B cell (primary cell): ENCODE results near the gene ETV3.

Experiments
- CTCF ChIP-seq: fragments of 200-600 bp; IDR thresholded peaks from one replicate; pipeline ENCODE4 v1.8.0; 2022; ENCODE audit warnings: antibody characterized with exemption, mild to moderate bottlenecking
- EZH2 ChIP-seq: IDR thresholded peaks from 2 replicates; pipeline ENCODE4 v1.6.1; 2012; ENCODE audit warnings: borderline replicate concordance, low read depth, mild to moderate bottlenecking, moderate library complexity, low read length; ENCODE audit not compliant: insufficient read depth, poor library complexity, severe bottlenecking

DNA sequence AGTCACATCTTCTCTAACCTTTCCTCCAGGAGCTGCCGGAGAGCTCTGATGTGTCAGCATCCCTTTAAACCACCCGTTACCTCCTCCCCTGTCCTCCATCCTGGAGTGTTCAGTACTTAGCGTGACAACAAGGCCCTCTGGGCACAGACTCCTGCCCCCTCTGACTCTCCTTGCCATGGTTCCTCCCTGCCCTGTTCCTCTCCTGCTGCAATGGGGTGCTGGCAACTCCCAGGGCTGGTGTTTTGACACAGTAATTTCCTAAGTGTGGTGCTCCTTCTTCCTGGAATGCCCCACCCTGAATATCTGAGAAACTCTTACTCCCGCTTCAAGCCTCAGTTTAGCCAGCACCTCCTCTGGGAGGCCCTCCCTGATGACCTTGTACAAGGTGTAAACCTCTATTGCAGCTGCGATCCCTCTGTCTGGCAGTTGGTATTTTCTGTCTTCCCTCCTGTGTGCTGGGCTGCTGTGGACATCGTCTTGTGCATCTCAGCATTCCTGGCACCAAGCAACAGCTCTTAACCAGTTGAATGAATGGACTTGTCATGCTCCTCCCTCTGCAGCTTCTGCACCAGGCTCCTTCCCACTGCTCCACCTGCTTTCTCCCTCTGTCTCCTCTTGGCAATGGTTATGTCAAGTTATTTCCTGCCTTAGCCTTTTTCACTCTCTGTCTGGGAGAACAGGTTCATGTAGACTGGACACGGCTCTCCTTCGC, 48.2 kb upstream of the ETV3 start:
- TF ChIP-seq CTCF (no peak), EZH2 (no peak)
